Measurements from ENCODE around the gene COL4A4. TPM values are rescaled to one million over a fixed set of nuclear protein-coding genes. Genes with fewer than 3 reads are reported as not detected.
A peak's percentile ranks its signal among the peaks of the same experiment; 100 is the strongest.

The COL4A4 gene
- total and polyA plus RNA-seq, 2 donors (not counting 1 experiment from before 2014, with no cell fraction given): 6.2 to 30.2 TPM

DNA sequence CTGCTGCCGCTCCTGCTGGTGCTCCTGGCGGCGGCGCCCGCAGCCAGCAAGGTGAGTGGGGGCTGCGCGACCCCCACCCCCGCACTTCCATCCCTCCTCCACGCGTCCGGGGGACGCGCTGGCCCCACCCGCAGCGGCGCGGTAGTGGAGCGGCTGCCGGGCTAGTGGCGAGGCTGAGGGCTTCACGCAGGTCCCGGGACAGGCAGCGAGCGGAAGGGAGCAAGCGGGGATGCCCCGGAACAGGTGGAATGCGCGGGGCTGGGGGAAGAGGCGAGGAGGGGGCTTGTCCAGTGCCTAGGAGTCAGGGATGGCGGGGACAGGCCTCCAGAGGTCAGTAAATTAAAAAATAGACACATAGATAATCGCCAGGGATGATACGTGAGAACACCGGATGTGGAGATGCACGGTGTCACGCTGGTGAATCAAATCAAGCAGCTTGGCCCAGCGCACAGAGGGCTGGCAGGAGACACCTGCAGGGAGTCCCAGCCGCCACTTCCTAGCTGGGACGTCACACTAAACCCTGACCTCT is 822 bp upstream of the COL4A4 start:
- Histone ChIP-seq H3K9ac (ENCODE audit: low read length) (peak overlapping the region; percentile 70), H3K4me2 (replicated peaks; ENCODE audit: low read depth, low read length, poor library complexity, severe bottlenecking) (peak overlapping the region; percentile 80), H3K9me3 (ENCODE audit: control extremely low read depth in 1 of 3, control insufficient read depth in 2 of 3, insufficient read depth in 1 of 3, low read length in 2 of 3) (no peaks in the 10 kb centered on the region), H3K79me2 (ENCODE audit: control insufficient read depth, insufficient read depth, low read length) (no peaks in the 10 kb centered on the region), H3K27ac (ENCODE audit: low read length in 2 of 2) (peak overlapping the region; percentile 52 to 62), H3K4me3 (ENCODE audit: control extremely low read depth in 1 of 5, extremely low read depth in 1 of 5, insufficient read depth in 1 of 5, low read depth in 2 of 5, low read length in 4 of 5) (peak overlapping the region in 4 of 5 experiments; percentile 48 to 71 (median 60)), H3K27me3 (replicated peaks in 1 of 4; ENCODE audit: control extremely low read depth in 1 of 4, control insufficient read depth in 3 of 4, insufficient read depth in 4 of 4, low read length in 3 of 4) (peaks cover 0 to 5% (median 0%) of the 10 kb centered on the region in 4 experiments), H3K4me1 (ENCODE audit: control insufficient read depth in 2 of 2, insufficient read depth in 2 of 2, low read length in 2 of 2) (peaks cover 8 to 22% of the 10 kb centered on the region in 2 donors), H3K36me3 (replicated peaks in 1 of 2; ENCODE audit: control extremely low read depth in 1 of 2, control insufficient read depth in 1 of 2, extremely low read depth in 1 of 2, insufficient read depth in 2 of 2, low read length in 1 of 2) (no peaks in the 10 kb centered on the region), H2AFZ (ENCODE audit: insufficient read depth, low read depth, low read length, poor library complexity, severe bottlenecking) (peak overlapping the region; percentile 83), H4K20me1 (ENCODE audit: control insufficient read depth, insufficient read depth, low read length, poor library complexity, severe bottlenecking) (no peaks in the 10 kb centered on the region)
- intact Hi-C loops (cut with micrococcal nuclease): loop anchor here (5.0 kb wide), 1 partner anchor 157 kb away; no protein-coding TSS in a partner anchor
- peak; percentile 40 for ATAC-seq (ENCODE audit: low read depth)
- DNase-seq: peak; percentile 66
- 2% methylated on average over 36 of the region's 38 CpGs for WGBS (ENCODE audit: insufficient coverage)
- H3K4me3 Mint-ChIP-seq: peak overlapping the region; percentile 93
- H3K27ac Mint-ChIP-seq: peak overlapping the region; percentile 93
- ChIA-PET POLR2A (no interaction called here), CTCF (no interaction called here)
- peaks cover 38% of the 10 kb centered on the region for H3K4me1 Mint-ChIP-seq
- H3K27me3 Mint-ChIP-seq: peaks cover 3% of the 10 kb centered on the region
- no peaks in the 10 kb centered on the region for H3K9me3 Mint-ChIP-seq (ENCODE audit: insufficient read depth)
- TF ChIP-seq, protein P1, sequence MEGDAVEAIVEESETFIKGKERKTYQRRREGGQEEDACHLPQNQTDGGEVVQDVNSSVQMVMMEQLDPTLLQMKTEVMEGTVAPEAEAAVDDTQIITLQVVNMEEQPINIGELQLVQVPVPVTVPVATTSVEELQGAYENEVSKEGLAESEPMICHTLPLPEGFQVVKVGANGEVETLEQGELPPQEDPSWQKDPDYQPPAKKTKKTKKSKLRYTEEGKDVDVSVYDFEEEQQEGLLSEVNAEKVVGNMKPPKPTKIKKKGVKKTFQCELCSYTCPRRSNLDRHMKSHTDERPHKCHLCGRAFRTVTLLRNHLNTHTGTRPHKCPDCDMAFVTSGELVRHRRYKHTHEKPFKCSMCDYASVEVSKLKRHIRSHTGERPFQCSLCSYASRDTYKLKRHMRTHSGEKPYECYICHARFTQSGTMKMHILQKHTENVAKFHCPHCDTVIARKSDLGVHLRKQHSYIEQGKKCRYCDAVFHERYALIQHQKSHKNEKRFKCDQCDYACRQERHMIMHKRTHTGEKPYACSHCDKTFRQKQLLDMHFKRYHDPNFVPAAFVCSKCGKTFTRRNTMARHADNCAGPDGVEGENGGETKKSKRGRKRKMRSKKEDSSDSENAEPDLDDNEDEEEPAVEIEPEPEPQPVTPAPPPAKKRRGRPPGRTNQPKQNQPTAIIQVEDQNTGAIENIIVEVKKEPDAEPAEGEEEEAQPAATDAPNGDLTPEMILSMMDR (IDR thresholded peaks at IDR 0.05): no peak
- no peak for TF ChIP-seq EZH2 (IDR thresholded peaks at IDR 0.05; ENCODE audit: borderline replicate concordance, insufficient read depth, low read depth, low read length, poor library complexity, severe bottlenecking)

DNA sequence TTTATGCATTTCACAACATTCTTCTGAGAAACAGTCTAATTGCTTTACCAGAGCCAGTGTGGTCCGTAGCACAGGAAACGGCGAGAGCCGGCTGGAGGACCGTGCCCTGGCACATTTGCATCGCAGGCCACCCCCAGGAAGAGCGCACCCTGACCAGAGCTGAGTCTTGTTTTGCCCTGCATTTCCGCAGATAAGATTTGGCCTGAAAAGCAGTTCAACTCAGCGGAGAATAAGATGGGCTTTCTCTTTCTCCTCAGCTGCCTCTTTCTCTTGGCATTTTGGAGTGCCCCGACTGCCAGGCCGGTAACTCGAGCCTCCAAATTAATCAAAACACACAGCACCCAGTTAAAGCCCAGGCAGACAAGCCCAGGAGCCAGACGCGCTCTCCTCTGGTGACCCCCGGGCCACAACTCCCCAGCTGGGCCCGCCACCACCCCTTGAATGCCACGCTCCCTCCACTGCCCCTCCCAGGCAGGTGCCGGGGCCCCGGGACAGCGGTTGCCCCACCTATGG is 464 bp downstream of the COL4A4 start:
- 3% methylated on average over 20 of the region's 20 CpGs for WGBS (ENCODE audit: insufficient coverage)
- H3K27me3 Mint-ChIP-seq: peaks cover 3% of the 10 kb centered on the region
- H3K27ac ChIP-seq (ENCODE audit: low read length in 2 of 2): peak overlapping the region; percentile 52 to 53
- H3K27me3 ChIP-seq (replicated peaks in 1 of 4; ENCODE audit: control extremely low read depth in 1 of 4, control insufficient read depth in 3 of 4, insufficient read depth in 4 of 4, low read length in 3 of 4): peaks cover 0 to 5% (median 0%) of the 10 kb centered on the region in 4 experiments
- intact Hi-C loops (cut with micrococcal nuclease): loop anchor here (5.0 kb wide), 1 partner anchor 159 kb away; no protein-coding TSS in a partner anchor
- H4K20me1 ChIP-seq (ENCODE audit: control insufficient read depth, insufficient read depth, low read length, poor library complexity, severe bottlenecking): no peaks in the 10 kb centered on the region
- peak overlapping the region; percentile 70 for H3K9ac ChIP-seq (ENCODE audit: low read length)
- ChIA-PET CTCF (interaction anchor here (0.7 to 1.3 kb wide), 5 partner anchors 30 to 171 kb away, joined by 3 to 4 read pairs (median 3); no protein-coding TSS in a partner anchor), POLR2A (no interaction called here)
- DNase-seq (no peak), ATAC-seq (ENCODE audit: low read depth) (peak; percentile 38)
- H3K36me3 ChIP-seq (replicated peaks in 1 of 2; ENCODE audit: control extremely low read depth in 1 of 2, control insufficient read depth in 1 of 2, extremely low read depth in 1 of 2, insufficient read depth in 2 of 2, low read length in 1 of 2): no peaks in the 10 kb centered on the region
- peaks cover 0 to 2% (median 0%) of the 10 kb centered on the region in 3 donors for H3K9me3 ChIP-seq (ENCODE audit: control extremely low read depth in 1 of 3, control insufficient read depth in 2 of 3, insufficient read depth in 1 of 3, low read length in 2 of 3)
- H3K4me2 ChIP-seq (replicated peaks; ENCODE audit: low read depth, low read length, poor library complexity, severe bottlenecking): peak overlapping the region; percentile 80
- peaks cover 8 to 22% of the 10 kb centered on the region in 2 donors for H3K4me1 ChIP-seq (ENCODE audit: control insufficient read depth in 2 of 2, insufficient read depth in 2 of 2, low read length in 2 of 2)
- peaks cover 38% of the 10 kb centered on the region for H3K4me1 Mint-ChIP-seq
- peak overlapping the region in 4 of 5 experiments; percentile 48 to 71 (median 60) for H3K4me3 ChIP-seq (ENCODE audit: control extremely low read depth in 1 of 5, extremely low read depth in 1 of 5, insufficient read depth in 1 of 5, low read depth in 2 of 5, low read length in 4 of 5)
- H3K27ac Mint-ChIP-seq: peak overlapping the region; percentile 92
- H3K9me3 Mint-ChIP-seq (ENCODE audit: insufficient read depth): no peaks in the 10 kb centered on the region
- H3K79me2 ChIP-seq (ENCODE audit: control insufficient read depth, insufficient read depth, low read length): no peaks in the 10 kb centered on the region
- no peak for TF ChIP-seq EZH2 (IDR thresholded peaks at IDR 0.05; ENCODE audit: borderline replicate concordance, insufficient read depth, low read depth, low read length, poor library complexity, severe bottlenecking)
- TF ChIP-seq, protein P1 (IDR thresholded peaks at IDR 0.05): no peak
- peak overlapping the region; percentile 93 for H3K4me3 Mint-ChIP-seq
- peak overlapping the region; percentile 83 for H2AFZ ChIP-seq (ENCODE audit: insufficient read depth, low read depth, low read length, poor library complexity, severe bottlenecking)

All from B cell (primary cell).